ENCODE results near the gene MYH6. TPM values are rescaled to one million over a fixed set of nuclear protein-coding genes. Genes with fewer than 3 reads are reported as not detected.

MYH6 gene
- total RNA-seq, 4 donors from 2014 or later = not detected

GRCh38 chr14:23416801-23417200 lies 8.7 kb upstream of the MYH6 start:
- Histone ChIP-seq H3K27me3 (no peaks in the 10 kb centered on the region), H3K27ac (no peak overlapping the region), H3K9me3 (no peaks in the 10 kb centered on the region), H3K36me3 (no peaks in the 10 kb centered on the region), H3K4me1 (no peaks in the 10 kb centered on the region), H3K4me3 (no peak overlapping the region)
- TF ChIP-seq CTCF (IDR thresholded peaks at IDR 0.05) (no peak), POLR2A (IDR thresholded peaks at IDR 0.05) (no peak)
- no peak for DNase-seq

DNA sequence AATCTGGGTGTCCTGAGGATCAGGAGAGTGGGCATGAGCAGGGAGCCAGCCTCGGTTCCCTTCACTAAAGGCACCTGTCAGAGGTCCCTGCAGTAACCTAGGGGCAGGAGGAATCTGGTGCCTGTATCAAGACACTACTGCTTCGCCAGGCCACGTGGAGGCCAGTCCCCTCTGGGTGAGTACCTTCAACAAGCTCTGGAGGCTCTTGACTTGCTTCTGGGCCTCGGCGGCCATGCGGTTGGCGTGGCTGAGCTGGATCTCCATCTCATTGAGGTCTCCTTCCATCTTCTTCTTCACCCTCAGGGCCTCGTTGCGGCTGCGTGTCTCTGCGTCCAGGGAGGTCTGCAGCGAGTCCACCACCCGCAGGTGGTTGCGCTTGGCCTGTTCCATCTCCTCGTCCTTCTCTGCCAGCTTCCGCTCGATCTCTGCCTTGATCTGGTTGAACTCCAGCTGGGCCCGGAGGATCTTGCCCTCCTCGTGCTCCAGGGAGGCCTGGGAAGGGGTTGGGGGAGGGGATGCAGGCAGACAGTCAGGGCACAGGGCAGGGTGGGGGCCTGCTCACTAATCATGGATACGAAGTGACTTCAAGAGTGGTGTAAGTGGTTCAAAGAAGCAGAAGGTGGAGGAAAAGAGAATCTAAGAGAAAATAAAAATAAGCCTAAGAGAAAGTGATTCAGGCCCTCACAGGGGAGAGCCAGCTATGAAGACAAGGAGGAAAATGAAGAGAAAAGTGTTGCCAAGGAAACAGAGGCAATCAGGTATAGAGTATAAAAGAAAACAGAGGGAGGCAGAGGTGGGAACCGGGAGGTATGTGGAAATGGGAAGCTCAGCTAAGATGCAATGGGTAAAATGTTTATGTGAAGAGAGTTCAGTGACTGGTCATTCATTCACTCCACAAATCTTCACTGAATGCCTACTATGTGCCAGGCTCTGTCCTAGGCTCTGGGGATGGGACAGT lies 8.0 kb upstream of the MYH6 start:
- no peak overlapping the region for H3K4me3 ChIP-seq
- H3K4me1 ChIP-seq = no peaks in the 10 kb centered on the region
- no peaks in the 10 kb centered on the region for H3K27me3 ChIP-seq
- TF ChIP-seq CTCF (IDR thresholded peaks at IDR 0.05) = no peak
- no peak for TF ChIP-seq POLR2A (IDR thresholded peaks at IDR 0.05)
- no peaks in the 10 kb centered on the region for H3K36me3 ChIP-seq
- H3K9me3 ChIP-seq = no peaks in the 10 kb centered on the region
- no peak for DNase-seq
- no peak overlapping the region for H3K27ac ChIP-seq

DNA sequence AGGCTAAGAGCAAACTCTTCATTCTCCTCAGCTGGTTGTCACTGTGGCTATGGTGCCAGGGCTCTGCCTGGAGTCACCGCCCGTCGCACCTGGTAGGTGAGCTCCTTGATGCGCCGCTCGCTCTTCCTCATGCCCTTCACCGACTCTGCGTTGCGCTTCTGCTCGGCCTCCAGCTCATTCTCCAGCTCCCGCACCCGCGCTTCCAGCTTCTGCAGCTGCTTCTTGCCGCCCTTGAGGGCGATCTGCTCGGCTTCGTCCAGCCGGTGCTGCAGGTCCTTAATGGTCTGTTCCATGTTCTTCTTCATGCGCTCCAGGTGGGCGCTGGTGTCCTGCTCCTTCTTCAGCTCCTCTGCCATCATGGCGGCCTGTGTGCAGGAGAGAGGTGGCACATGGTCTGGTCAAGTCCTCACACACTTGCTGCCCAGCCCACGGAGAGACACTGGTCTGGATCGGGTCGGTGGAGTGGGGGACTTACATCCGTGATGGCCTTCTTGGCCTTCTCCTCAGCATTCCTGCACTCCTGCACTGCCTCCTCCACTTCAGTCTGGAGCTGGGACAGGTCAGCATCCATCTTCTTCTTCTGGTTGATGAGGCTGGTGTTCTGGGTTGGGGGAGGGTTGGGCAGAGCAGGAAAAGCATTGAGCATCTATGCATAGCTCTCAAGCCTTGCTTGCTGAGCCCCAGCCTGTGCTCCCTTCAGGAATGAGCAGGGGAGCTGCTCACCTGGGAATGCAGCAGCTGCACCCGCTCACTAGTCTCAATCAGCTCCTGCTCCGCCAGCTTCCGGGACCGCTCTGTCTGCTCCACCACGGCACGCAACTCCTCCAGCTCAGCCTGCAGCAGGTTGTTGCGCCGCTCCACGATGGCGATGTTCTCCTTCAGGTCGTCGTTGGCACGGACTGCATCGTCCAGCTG lies 7.1 kb upstream of the MYH6 start:
- Histone ChIP-seq H3K27ac (no peak overlapping the region), H3K36me3 (no peaks in the 10 kb centered on the region), H3K9me3 (no peaks in the 10 kb centered on the region), H3K4me1 (no peaks in the 10 kb centered on the region), H3K4me3 (no peak overlapping the region), H3K27me3 (no peaks in the 10 kb centered on the region)
- DNase-seq = no peak
- TF ChIP-seq POLR2A (IDR thresholded peaks at IDR 0.05) = no peak
- no peak for TF ChIP-seq CTCF (IDR thresholded peaks at IDR 0.05)

DNA sequence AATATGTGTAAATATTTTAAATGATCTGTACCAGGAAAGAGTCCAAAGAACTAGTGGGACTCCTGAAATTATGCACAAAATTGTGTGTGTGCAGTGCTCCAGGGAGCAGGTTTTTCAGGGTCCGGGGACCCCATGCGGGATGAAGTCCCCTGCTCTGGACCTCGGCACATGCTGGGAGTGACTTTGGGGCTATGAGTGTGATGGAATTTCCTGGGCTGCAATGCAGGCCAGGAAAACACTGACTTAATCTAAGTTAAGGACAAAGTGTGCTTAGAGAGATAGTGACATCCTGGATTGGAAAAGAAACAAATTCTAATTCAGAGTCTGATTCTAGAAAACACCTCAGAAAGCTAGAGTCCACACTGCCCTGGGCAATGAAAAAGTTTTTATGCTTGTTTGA lies 6.2 kb upstream of the MYH6 start:
- Histone ChIP-seq H3K4me1 (no peaks in the 10 kb centered on the region), H3K9me3 (no peaks in the 10 kb centered on the region), H3K4me3 (no peak overlapping the region), H3K27me3 (no peaks in the 10 kb centered on the region), H3K27ac (no peak overlapping the region), H3K36me3 (no peaks in the 10 kb centered on the region)
- TF ChIP-seq POLR2A (IDR thresholded peaks at IDR 0.05) = no peak
- TF ChIP-seq CTCF (IDR thresholded peaks at IDR 0.05) = no peak
- no peak for DNase-seq

DNA sequence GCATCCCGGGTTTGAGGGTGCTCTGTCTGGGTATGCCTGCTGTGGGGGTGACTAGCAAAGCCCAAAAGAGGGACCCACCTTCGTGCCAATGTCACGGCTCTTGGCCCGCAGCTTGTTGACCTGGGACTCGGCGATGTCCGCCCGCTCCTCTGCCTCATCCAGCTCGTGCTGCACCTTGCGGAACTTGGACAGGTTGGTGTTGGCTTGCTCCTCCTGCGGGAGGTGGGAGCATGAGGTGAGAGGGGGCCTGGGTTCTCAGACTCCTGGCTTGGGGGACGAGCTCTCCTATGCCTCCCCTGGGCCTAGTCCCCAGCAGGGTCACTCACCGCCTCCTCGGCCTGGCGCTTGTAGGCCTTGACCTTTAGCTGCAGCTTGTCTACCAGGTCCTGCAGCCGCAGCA lies 5.6 kb upstream of the MYH6 start:
- TF ChIP-seq CTCF (IDR thresholded peaks at IDR 0.05) (no peak), POLR2A (IDR thresholded peaks at IDR 0.05) (no peak)
- Histone ChIP-seq H3K36me3 (no peaks in the 10 kb centered on the region), H3K4me1 (no peaks in the 10 kb centered on the region), H3K9me3 (no peaks in the 10 kb centered on the region), H3K27ac (no peak overlapping the region), H3K4me3 (no peak overlapping the region), H3K27me3 (no peaks in the 10 kb centered on the region)
- no peak for DNase-seq
